CD4-positive, alpha-beta T cell treated with Interleukin-15 for 4 hours (primary cell): ENCODE results near the gene PPP6R3.

Experiments
- DNase-seq: peaks from one replicate; pipeline ENCODE4 v3.0.0-alpha.2; 2020; ENCODE audit warnings: low spot score

The PPP6R3 gene

DNA sequence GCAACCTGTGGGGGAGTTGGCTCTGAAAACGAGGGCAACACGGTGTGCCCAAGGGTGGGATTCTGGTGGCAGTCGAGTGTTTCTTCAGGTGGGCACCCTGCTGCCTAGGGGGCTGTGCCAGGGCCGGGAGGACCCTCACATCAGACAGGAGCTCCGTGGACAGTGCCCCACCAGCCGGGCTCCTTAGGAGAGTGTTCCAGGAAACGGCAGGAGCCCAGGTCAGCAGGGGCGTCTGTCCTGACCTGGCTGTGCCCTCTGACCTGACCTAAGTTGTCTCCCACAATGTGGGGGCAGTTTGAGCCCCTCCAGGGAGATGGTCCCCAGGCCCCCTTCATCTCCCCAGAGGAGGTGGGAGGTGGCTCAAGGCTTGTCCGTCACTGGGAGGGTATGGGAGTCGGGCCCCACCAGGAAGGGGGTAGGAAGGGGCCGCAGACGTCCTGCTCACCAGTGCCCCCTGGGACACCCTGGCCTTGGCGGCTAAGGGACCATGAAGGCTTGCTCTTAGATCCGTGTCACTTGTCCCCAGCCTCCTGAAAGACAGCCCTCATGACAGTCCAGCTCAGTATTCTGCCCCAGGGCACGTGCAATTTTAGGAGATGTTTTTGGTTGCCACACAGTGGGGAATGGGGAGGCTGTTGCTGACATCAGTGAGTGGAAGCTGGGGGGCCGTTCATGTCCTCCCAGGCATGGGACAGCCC, 191.6 kb downstream of the PPP6R3 start:
- no peak for DNase-seq

DNA sequence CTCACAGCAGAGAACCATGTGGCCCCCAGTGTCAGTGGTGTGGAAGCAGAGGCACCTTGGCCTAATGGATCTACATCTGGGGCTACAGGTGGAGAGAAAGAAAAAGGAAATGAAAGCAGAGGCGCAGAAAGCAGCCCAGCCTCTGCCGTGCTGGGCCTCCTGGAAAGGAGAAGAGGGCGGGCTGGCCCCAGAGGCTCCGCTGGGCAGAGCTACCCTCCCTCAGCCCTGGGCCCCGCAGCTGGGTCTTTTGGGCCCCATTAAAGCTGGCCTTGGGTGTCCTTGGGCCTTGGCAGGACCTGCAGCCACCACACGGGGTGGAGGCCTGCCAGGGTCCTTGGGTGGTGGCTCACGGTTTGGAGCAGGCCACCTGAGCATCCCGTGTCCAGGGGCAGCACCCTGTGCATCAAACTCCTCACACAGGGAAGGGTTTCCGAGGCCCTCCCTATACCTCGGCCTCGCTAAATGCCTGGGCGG, 192.2 kb downstream of the PPP6R3 start:
- no peak for DNase-seq

DNA sequence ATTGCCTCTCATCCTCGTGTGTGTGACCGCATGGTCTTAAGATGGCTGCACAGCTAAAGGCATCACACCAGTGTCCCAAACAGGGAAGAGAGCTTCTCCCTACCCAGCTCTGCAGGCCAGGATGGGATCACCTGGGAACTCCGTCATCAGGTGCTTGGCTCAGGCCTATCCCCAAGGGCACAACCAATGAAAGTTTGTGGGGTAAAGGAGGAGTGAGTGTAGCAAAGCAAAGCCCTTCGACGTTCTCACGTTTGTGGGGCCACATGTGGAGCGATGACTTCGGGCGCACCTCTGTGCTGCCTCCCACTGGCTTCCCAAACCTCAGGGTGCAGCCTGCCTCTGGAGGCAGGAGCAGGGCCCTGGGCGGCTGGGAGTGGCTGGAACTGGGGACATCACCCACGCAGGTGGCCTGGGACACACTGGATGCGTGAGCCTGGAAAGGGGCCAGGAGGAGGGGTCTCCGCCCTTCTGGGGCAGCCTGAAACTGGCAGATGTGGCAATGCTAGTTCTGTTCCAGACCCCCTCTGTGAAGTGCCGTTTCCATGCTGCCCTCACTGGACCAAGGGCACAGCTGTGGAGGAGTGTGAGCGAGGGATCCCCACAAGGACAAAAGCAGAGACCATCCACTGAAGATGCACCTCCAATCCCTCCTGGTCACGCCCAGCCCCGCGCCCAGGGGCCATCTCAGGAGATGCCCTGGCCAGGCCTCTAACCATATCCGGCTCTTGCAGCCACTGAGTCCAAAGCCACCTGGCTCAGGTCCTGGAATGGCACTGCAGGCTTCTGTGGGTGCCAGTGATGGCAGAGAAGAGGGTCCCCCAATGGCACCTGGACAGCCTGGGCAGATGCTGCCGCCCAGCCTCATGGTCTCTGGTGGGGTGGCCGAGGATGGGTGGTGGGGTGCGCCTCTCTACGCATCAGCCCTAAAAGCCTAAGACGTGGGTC, 193.2 kb downstream of the PPP6R3 start:
- DNase-seq, result no peak

DNA sequence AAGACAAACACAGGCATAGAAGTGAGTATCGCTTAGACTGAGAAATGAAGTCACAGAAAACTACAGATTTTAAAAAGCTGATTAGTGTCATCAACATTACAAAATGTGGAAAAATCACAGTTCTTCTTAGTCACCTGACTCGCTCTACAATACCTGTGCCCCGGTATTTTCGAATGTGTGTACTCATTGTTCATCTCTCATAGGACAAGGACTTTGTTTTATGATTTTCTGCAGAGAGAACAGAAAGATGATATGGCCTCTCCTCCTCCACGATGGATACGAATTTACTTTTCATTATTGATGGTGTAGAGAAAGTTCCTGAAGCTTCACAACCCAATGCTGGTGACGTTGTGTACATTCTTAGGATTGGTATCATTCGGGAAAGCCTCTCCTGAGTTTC, 194.4 kb downstream of the PPP6R3 start:
- no peak for DNase-seq

DNA sequence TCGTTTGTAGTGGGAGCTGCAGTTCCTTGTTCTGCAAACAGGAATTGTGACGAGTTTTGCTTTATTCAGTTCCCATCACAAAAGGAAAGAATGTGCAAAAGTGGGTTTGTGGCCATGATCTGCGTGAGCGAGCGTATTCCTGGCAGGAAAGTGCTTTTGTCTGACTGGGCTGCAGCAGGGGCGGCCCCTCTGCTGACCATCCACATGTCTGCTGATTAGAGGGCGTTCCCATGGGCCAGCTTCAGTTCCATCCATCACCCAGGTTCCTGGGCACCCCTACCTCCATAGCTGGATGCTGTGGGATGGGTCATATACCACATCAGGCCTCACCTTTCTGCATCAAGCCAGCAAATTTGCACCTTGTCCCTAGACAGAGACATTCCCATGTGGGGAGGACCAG, 194.9 kb downstream of the PPP6R3 start:
- no peak for DNase-seq

DNA sequence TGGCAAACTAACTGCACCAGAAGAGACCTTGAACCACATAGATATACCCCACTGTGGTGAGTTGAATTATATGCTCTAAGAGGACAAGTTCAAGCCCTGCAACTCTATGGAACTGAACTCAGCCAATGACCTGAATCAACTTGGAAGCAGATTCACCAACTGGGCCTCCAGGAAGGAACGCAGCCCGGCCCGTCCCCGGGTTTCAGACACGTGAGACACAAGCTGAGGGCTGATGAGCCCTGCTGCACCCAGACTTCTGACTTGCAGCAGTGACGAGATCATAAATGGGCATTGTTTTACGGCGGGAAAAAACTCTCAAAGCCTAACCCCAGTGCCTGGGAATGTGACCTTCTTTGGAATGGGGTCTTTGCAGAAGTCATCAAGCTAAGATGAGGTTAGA, 195.3 kb downstream of the PPP6R3 start:
- DNase-seq, result no peak

DNA sequence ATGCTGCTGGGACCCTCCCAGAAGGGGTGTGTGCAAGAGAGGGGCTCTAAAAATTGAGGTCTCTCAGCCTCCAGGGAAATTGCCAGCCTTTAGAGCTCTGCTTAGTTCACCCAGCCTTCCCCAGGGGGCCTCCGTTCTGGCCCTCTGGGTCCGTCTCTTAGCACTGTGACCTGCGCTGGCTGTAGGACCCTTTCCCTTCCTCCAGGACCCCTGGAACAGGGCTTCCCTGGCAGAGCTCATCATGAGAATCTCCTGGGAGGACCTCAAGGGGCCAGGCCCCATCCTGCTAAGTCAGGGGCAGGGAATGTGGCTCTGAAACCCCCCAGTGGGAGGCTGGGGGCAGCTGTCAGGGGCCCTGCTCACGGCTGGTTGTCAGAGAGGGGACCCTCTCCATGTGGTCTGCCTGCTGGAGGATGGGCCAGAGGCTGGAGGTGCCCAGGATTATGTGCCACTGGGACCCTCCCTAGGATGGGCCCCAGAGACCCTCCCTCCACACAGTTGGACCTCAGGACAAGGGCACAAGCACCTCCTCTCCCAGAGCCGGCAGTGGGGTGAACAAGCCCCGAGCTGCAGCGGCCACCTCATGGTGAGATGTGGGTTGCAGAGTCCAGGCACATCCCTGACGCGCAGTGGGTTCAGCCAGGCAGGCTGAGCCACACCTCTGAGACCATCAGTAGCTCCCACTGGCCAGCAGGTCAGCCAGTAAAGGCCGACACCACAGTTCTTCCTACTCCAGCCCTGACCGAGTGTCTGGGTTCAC, 196.6 kb downstream of the PPP6R3 start:
- DNase-seq, result no peak

DNA sequence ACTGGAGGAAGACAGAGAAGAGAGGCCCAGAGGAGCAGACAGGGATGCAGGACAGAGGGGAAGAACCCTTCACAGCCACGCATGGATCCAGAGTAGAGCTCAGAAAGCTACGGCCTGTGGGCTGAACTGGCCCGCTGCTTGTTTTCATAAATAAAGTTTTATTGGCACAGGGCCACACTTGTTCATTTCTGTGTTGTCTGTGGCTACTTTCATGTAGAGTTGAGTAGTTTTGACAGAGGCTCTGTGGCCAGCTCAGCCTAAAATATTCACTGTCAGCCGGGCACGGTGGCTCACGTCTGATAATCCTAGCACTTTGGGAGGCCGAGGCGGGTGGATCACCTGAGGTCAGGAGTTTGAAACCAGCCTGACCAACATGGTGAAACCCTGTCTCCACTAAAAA, 197.5 kb downstream of the PPP6R3 start:
- no peak for DNase-seq

DNA sequence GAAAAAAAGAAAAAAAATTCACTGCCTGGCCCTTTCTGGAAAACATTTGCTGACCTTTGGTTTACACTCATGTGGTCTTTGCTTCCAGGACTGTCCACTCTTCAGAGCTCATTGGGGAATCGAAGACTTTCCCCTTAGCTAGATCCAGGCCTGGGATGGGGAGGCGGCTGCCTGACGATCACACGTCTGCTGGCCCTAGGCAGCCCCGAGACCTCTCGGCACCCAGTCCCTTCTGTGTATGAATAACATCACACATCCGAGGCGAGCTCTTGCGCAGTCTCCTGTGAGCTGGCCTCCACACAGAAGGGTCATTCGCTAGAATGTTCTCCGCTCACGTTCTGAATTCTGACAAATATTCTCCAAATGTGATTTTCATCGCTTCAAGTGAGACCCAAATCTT, 198.1 kb downstream of the PPP6R3 start:
- DNase-seq, result no peak

DNA sequence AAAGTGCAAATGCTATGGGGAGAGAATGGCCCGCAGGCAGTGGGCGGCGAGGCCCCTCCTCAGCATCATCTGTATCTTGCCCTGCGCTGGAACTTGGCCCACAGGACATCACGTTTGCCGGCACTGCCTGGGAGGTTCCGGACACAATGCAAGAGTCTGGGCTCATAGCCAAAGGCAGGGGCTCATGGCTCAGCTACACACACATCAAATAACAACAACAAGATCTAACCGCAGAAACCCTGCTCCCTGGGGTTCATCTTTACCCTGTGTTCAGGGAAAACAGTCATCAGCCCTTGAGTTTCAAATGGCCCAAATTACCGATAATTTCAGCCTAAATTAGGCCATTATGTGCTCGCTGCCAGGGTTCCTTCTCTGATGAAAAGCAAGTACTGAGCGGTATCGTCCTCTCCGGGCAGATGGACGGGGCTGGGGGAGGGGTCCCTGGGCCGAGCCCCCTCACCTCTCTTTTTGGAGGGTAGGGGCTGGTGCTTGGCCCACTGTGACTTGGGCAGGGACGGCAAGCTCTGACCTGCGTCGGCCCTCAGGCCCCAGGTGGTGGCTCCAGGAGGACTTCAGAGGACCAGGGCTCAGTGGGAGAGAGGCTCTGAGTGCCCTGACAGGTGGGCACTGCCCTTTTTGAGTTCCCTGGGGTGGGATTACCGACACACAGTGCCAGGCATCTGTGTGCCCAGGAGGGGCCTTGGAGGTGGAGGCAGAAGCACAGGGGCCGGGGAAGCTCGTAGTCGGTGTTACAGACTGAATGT, 198.8 kb downstream of the PPP6R3 start:
- no peak for DNase-seq

DNA sequence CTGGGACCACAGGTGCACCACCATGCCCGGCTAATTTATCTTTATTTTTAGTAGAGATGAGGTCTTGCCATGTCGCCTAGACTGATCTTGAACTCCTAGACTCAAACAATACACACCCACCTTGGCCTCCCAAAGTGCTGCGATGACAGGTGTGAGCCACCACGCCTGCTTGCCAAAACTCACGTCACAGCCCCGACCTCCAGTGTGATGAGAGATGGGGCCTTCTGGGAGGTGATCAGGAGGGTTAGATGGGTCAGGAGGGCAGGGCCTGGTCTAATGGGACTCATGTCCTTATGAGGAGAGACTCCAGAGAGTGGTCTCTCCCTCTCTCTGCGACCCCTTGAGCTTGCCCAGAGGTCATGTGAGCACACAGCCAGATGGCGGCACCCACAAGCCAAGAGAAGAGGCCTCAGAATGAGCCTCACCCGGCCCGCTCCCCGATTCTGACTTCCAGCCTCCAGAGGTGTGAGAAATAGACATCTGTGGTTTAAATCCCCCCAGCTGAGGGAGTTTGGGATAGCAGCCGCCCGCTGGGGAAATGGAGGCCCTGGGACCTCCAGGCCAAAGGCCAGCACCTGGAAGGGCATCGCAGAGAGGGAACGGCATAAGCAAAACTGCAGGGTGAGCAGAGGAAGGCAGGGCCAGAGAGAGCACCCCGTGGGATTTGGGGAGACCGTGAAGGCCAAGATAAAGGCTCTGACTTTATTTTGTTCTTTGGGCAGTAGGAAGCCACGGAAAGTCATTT, 199.7 kb downstream of the PPP6R3 start:
- no peak for DNase-seq

DNA sequence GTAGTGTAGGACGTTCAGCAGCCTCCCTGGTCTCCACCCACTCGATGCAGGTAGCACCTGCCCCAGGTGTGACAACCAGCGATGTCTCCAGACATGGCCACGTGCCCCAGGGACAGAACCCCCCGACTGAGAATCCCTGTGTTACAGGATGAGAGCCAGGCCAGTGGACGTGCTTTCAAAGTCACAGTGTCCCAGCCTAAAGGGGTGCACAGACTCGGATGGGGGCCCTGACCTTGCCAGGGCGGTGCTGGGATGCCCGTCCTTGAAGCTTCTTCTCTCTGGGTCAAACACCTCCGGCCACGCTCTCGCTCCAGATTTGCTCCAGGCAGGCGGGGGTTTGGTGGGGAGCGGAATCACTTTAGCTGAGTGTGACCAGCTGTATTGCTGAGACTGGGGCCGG, 200.5 kb downstream of the PPP6R3 start:
- no peak for DNase-seq

DNA sequence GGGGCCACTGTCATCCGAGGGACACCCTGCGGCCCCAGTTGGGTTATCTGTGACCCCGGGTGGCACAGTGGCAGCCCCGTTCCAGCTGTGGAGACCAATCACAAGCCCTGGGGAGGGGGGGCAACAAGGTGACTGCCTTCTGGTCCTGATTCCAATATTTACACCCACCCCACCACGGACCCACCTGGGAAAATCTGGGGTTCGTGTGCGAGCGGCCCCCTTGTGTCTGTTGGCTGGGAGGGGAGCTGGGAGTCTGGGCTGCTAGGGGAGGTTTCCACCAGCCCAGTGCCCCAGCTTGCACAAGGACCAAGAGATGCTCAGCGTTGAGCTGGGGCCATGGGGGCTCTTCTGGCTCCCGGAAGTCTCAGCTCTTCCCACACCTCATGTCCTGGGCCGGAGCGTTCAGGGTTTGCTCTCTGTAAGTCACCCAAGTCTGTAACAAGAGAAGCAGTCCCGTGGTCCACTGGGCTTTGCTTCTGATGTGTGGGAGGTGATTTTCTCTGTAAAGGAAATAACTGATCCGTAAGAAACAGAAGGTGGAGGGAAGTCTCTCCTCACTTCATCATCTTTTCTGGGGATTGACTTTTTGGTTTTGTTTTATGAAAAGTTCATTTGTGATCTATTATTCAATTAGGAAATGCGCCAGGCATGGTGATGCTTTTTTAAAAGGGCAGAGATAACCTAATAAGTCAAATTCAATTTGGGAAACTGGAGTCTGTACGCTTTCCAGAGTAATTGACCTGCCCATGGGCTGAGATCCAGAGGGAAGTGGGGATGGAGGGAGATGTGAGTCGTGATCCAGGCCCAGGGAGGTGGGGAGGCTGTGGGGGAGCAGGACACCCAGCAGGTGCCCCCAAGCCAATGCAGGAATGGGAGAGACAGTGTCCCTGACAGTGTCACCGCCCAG, 201.4 kb downstream of the PPP6R3 start:
- no peak for DNase-seq

DNA sequence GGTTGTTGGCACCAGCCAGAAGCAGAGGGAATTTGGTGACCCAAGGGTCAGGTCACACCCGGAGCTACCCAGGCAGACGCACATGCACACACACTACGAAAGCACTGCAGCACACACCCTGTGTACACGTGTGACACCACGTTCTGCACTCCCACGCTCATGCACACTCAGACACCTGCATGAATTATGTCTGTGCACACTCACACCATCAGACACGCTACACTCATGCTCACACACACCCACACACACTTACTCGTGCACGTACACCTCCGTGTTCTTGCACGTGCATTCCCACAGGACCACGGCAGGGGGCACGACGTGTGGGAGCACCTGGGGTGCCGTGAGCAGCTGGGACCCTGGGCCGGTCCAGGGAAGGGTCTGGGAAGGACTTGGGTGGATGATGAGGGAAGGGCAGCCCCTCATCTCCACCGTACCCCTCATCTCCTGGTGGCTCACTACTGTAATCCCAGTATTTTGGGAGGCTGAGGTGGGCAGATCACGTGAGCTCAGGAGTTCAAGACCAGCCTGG, 203.0 kb downstream of the PPP6R3 start:
- no peak for DNase-seq

DNA sequence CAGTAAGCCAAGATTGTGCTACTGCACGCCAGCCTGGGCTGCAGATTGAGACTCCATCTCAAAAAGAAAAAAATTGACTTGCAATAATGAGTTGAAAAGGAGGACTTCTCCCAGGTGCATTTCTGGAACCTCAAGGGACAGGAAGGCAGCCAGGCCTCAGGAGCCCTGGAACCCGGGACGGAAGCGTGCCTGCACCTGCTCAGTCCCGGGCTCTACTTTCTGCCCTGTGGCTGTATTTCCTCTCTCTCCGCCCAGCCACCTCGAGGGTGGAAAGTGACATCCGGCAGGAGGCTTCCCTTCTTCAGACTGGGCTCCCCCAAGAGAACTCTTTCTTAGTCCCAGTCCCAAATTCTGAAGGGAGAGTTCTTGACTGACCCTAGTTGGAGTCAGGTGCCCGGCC, 203.6 kb downstream of the PPP6R3 start:
- DNase-seq, result no peak

DNA sequence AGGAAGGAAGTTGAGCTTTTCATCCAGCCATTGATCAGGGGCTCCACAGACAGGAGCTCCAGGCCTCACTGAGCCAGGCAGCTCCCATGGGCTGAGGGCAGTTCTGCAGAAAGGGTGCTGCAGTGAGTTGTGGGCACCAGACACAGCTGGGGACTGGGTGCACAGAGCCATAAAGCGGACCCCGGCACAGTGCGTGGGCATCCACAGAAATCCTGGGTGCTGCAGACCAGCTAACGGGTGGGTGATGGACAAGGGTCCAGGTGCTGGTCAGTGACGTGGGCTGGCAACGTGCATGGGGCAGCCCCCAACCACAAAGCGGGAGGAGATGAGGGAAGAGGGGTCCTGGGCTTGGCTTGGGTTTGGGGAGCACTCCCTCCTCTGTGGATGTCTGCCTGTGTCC, 204.4 kb downstream of the PPP6R3 start:
- no peak for DNase-seq
